Measurements from ENCODE around the gene DNER.

- TF ChIP-seq GABPA (IDR thresholded peaks at IDR 0.05; ENCODE audit: low read depth) (no peak), CTCF (IDR thresholded peaks at IDR 0.05; ENCODE audit: insufficient read depth, low read length) (no peak), POLR2AphosphoS5 (IDR thresholded peaks at IDR 0.05; ENCODE audit: low read depth) (no peak), SPI1 (IDR thresholded peaks at IDR 0.05; ENCODE audit: borderline replicate concordance, low read depth) (no peak)
Measured at GRCh38 chr2:229641676-229642075, 72.7 kb downstream of the DNER start.
